NCI-H1105 (cell line): ENCODE data around the gene C10orf71.

Experiments
- DNase-seq: peaks from one replicate; lab custom pipeline; 2025; lab: John Stamatoyannopoulos, UW

Gene C10orf71

DNA sequence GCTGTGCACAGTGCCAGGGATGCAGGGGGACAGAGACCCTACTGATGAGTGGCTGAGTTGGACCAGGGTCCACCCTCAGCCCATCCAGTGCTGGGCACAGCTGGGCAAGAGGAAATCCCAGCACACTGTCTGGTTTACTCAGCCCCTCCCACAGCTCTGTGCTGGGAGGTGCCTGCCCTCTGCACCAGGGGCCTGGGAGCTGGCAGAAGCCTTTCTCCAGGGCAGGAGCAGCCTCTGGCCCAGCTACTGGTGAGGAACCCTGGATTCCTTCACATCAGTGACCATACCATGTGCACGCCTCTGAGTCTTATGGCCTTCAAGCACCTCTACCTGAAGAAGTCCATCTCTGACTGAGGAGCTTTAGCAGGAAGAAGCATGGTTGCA, 25.9 kb upstream of the C10orf71 start:
- no peak for DNase-seq

DNA sequence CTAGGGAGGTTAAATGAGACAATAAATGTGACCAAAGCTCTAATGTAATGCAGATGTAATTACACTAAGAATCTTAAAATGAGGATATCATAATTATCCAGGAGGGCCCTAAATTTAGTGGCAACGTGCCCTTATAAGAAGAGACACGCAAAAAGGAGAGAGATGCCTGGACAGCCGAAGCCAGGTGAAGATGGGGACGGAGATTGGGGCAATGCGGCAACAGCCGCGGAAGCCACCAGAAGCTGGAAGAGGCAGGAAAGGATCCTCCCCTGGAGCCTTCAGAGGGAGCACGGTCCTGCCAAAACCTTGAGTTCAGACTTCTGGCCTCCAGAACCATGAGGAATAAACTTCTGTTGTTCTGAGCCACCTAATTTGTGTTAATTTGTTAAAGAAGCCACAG, 25.3 kb upstream of the C10orf71 start:
- no peak for DNase-seq

DNA sequence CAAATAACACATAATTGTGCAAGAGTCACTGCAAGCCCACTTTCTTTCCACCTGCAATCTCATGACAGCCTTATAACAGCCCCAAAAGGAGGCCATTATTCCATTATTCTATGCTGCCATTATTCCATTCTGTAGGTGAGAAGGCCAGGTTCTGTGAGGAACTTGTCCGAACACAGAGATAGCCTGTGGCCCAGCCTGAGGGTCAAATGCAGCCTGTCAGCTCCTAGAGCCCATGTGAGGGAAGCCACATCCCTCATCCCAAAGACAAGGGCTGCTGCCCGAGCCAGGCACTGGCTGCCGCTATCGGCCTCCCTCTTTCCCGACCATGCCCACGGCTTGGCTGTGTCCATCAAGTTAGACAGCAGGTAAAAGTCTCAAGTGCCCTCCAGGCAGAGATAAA, 24.1 kb upstream of the C10orf71 start:
- DNase-seq: no peak

DNA sequence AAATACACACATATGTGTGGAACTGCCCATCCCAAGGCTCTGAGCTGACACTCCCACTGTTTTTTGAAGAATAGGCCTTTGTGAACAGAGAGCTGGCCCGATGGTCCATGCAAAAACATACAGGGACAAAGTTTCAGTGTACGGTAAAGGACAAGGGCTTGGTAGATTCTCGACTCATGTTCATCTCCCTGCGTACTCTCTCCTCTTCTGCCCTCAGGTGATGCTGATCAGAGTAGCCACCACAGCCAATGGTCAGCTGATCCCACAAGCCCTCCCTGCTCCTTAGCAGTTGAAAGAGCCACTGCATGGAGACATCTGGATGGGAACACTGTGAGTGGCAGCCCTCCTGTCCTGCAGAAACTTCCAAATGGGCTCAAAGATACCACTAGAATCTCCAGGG, 23.1 kb upstream of the C10orf71 start:
- DNase-seq: no peak

DNA sequence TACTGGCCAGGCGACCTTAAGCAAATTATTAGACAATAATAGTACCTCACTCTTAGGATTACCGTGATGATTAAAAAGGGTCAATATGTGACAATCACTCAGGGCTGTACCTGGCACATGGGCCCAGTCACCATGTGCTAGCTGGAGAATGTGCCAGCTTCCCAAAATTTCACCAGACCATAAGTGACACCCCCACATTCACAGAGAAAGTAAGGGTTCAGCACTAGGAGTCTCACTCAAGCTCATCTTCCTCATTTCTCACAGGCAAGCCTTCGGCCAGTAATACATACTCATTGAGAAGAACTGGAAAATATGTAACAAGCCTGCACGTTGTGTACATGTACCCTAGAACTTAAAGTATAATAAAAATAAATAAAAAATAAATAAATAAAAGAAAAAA, 22.4 kb upstream of the C10orf71 start:
- DNase-seq: no peak

DNA sequence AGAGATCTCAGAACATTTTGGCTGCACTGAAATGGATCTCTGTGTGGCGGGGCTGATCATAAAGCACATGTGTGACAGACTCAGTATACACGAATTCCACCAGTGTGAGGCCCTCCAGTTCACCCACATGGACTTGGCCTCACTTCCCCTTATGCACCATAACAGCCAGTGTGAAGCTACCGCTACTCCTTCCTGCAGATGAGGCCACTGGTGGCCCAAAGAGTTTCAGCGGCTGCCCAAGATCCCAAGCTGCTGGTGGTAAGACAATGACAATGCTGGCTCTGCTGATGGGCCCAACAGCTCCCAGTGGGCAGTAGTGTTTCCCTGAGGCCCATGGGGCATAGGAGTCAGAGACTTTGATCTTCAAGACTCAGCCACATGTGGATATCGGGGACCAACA, 21.0 kb upstream of the C10orf71 start:
- DNase-seq: no peak

DNA sequence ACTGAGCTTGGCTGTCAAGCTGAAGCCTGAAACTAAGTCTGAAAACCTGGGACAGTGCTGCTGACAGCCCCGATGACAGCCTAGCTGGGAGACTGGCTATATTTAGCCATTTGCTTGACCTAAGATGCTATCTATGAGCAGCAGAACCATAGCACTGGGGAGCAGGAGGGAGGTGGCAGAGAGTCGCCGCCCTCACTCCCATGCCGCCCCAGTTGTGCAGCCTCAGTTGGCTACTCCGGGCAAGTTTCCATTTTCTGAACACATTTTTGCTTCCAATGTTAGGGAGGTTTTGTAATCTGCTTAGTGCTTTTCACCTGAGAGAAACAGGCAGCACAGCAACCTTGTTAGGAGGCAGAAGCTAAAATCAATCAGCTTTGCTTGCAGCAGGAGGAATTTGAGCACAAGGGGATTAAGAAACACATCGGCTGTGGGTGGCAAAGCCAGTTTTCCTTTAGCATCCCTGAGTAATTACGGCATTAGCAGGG, 20.4 kb upstream of the C10orf71 start:
- DNase-seq: no peak

DNA sequence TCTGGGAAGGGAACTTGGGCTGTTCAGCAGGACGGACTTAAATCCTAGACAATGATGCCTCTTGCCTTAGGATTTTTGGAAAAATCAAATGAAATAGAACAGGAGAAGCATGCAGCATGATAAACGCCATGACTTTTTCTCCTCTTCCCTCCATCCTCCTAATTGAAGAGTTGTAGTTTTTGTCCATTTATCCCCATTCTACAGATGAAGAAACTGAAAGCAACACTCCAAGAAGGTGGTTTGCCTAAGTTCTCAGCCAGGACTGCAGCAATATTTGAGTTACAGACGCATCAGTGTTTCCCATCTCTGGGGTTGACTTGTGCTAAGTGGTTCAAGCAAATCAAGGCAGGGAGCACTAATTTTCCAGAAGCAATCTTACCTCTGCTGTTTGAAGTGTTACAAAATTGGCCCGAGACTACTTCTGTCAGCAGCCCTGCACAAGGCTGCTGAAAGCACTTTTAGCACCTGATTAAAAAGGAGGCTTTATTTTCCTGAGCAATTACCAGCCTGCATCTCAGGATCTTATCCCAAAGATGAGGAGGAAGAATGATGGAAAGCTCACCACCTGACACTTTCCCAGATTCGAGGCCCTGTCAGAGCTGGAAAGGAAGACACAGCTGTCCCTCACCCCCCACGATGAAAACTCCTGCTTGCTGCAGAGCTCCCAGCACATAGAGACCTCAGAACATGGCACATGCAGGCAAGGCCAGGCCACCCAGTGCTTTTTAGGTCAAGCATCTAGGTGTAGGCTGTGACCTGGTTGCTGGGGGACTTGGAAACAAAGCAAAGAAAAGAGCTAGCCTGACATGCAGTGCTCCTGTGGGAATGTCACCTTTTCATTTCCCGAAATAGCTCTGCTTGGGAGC, 19.7 kb upstream of the C10orf71 start:
- no peak for DNase-seq

DNA sequence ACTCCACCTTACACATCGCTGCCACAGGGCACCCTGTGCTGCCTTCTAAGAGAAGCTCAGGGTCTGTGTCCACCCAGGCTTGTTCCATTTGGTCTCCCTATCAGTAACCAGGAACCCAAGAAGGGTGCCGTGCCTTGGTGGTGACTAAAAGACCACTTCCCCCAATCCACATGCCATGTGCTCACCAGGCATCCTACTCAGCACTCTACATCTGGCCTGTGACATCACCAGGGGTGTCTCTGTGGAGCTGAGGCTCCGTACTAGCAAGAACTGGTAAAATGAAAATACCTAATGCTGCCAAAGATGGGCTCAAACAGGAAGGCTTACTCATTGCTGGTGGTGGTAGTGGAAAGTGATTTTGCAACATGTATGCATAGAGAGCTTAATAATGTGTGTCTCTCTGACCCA, 19.0 kb upstream of the C10orf71 start:
- DNase-seq: no peak

DNA sequence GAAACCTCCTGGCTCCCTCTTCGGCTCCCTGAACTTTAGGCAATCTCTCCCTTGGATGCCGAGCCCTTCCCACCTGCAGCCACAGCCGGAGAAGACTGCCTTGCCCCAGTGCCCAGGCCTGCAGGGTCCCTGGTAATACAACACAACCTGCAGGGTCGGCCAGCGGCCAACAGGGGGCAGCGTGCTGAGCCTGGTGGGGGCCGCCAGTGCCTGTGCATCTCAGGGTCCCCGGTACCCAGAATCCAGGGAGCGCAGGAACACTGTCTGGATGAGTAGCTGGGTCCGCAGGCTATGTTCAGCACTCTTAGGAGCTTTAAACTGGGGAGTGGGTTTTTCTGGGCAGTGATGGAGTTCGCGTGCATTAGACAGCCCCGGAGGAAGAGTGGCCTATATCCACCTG, 17.5 kb upstream of the C10orf71 start:
- no peak for DNase-seq

DNA sequence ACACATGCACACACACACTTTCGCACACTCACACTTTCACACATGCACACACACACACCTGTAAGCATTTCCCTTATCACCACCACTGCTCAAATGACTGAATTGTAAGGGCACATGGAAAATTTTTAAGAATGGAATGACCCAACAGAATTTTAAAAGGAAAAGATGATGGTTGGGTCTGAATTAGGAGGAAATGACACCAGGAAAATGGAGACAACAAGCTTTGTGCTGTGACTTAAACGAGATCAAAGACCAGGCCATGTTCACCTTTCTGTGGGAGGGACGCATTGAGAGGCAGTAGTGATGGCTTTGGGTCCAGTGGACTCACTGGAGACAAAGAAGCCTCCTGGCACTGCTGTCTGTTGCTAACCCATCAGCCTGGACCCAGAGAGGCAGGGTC, 16.7 kb upstream of the C10orf71 start:
- DNase-seq: no peak

DNA sequence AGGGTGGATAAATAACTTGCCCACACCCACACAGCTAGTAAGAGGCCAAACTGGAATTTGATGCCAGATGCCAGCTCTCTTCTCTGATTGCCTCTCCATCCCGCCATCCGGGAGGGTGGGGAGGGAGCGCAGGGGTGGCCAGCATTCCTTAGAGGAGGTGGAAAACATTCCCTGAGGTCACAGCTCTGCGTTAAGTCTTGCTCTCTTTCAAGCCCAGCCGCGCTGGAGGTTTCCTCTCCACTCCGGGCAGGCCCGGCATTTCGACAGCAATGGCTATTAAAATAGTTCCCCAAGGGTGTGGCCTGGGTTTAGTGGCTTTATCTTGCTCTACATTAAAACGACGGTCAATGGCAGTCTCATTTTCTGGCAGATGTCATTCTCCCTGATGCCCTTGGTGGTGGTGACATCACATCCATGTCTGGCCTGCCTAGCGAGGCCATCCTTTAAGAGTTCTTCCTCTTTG, 16.1 kb upstream of the C10orf71 start:
- no peak for DNase-seq

DNA sequence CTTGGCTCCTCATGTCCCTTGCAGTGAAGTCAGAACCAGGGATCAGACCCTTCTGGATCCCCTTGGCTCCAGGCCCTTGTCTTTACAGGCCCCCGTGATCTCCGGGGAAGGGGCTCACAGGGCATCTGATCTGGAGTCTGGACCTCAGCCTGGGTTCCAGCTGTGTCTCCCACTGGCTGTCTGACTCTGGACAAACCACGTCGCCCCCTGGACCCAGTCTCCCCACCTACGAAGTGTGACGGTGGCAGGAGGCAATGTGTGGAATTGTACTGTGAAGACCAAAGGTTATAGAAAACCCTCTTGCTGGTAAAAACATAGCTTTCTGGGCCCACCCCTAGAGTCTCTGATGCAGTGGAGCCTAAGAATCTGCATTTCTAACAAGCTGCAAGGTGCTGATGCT, 15.5 kb upstream of the C10orf71 start:
- DNase-seq: no peak

DNA sequence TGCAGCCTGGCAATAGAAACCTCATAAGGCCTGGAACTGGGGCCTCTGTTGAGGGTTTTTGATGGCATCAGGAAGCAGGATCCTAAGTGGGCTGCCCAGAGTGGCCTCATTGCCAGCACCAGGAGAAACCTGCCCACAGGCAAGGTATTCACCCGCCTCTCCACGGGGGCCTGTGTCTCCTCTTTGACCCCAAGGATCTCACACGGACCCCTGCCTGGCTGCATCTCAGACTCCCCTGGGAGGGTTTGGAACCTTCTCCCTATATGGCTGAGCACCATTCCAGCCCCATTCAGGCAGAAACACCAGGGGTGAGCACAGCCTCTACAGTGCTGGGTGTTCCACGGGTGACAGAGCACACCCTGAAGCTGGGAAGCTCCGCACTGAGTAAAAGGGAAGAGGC, 14.6 kb upstream of the C10orf71 start:
- DNase-seq: no peak

DNA sequence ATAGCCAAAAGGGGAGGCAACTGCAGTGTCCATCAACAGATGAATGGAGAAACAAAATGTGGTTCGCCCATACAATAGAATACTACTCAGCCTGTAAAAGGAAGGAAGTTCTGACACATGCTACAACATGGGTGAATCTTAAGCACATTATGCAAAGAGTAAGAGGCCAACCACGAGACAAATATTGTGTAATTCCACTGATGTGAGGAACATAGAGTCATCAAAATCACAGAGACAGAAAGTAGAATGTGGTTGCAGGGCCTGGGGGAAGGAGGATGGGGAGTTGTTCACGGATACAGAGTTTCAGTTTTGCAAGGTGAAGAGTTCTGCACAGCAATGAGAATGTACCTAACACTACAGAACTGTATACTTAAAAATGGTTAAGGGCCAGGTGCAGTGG, 13.7 kb upstream of the C10orf71 start:
- DNase-seq: no peak

DNA sequence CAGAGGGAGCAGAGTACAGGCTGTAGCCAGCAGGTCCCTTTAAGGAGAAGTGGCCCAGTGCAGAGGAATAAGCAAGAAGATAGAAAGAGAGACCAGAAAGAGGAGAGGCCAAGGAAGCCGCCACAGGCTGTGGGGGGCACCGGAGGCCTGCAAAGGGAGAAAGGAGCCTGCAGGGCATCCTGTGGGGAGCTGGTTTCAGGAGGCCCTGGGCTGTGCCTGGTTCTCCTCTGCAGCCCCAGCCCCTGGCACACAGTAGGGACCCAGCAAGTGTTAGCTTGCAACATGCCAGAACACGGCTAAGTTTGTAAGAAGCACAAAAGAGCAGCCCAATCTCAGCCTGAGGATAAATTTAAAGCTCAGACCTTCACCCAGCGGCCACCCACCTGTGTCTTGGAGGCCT, 12.3 kb upstream of the C10orf71 start:
- DNase-seq: no peak

DNA sequence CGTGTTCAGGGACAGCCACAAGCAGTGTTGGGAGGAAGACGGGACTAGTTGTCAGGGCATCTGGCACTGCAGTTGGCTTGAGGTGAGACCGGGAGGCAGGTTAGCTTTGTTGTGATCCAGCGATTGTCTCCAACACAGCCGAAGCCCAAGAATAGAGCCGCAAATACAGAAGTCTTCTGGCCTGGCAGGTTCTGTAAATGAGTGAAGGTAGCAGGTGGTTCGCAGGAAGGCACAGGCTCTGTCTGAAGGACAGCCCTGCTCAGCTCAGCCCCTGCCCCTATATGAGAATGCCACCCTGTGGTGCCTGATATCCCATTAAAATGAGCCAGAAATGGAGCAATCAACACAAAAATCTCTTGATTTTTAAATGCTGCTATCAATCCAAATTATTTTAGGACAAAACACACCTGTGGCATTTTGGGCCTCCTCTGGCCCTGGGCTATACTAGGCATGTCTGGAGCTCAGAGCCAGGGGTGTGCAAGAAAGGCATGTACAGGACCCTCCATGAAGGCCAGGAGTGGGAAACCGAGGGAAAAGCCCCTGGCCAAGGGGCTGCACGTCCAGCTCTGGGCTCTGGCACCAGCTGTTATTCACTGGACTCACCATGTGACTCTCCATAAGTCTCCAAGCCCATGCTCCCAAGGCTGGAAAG, 11.2 kb upstream of the C10orf71 start:
- DNase-seq: no peak

DNA sequence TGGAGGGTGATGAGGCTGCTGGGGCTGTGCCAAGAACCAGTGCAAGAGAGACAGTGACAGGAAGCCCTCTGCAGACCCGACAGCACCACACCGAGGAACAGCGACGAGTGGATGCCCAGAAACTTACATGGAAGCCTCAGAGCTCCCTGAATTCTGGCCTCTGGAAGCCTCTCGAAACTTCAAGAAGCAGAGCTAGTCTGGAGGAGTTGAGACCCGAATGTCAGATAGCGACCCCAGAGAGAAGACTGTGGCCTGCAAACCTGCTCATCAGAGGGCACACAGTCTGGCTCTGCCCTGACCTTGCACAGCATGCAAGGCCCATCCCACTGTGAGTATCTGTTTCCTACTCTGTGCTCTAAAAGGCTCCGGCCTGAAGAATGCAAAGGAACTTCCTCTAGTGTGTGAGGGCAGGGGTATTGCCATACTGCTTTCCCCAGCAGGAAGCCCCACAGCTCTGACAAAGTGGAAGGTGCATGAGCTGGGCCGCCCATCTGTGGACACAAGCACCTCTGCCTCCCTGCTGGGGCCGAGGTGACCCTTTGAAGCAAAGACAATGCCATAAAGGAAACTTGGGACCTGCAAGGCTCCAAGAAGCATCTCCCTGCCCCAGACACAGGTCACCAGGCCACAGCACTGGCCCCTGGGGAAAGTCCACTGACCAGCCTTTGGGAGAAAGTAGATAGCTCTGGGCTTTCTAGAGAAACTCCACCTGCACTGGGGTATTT, 10.5 kb upstream of the C10orf71 start:
- DNase-seq: no peak

DNA sequence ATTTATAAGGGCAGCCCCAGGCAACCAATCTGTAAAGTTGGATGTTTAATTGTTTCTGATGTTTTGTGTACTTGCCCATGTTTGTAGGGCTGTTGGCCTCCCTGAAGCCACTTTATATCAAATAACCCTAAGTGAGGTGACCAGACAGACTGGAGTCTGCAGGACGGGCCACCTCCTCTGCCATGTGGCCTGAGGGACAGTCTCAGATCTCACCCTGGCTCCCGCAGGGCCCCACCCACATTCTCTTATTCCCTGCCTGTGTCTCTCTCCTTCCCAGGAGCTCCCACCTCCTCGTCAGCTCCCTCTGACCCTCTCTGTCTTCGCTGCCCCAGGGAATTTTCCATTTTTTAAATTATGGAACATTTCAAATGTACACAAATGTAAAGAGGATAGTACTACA, 9.5 kb upstream of the C10orf71 start:
- no peak for DNase-seq

DNA sequence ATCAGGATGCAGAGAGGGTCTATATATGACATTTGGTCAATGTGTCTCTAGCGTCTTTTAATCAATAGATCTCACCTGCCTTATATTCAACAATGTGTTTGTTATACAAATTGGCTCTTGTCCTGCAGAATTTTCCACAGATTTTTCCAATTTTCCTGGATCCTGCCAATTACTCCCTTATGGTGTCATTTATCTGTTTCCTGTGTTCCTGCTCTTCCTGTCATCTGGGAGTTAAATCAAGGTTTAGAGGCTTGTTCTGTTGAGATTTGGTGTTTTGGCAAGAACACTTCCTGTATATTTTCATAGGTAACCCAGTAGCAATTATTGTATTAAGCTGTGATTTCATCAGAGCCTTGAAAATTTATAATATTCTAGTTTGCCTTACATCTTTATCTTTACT, 8.8 kb upstream of the C10orf71 start:
- DNase-seq: no peak

DNA sequence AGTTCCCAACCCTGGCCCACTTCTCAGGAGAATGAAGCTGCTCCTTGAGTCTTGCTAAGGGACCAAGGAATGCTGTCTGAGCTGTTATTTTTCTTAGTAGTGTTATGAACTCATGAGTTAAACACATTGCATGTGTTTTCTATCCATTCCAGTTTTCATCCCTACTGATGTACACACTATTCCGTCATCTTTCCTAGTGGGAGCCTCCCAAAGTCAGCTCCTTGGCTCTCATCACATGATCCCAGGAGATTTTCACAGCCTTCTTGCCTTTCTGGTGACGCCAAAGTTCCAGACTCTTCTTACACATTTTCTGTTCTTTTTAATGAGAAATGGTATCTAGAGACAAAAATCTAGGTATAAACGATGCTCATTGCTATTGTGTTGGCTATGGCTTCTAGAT, 8.4 kb upstream of the C10orf71 start:
- no peak for DNase-seq

DNA sequence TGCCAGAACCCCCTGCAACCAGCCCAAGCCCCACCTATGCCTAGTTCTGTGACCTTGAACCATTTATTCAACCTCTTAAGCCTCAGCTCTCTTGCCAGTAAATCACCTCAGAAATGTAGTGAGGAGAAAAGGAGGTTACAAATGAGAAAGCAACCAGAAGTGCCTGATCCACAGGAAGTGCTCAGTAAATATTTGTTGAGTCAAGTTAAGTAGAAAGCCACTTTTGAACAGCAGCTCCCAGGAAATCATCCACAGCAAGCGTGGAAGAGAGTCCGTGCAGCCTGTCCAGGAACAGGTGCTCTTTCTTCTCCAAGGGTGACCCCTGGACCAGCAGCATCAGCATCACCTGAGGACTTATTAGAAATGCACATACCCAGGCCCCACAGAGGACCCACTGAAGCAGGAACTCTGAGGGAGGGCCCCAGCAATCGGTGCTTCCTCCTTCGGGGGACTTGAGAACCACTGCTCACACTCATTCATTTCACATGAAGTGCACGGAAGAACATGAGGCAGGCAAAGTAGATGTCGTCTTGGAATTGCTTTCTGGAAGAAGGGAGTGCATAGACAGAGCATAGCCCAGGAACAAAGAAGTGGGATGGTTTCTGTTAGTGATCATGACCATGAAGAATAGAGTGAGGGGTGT, 6.3 kb upstream of the C10orf71 start:
- DNase-seq: no peak
